GM12878 (cell line): ENCODE data around the gene CCDC201.

ENCODE experiments used
- EZH2 ChIP-seq: IDR thresholded peaks from 2 replicates; pipeline ENCODE4 v1.6.1; 2012; ENCODE audit warnings: low read depth, mild to moderate bottlenecking, control low read depth, inconsistent platforms, low read length, borderline replicate concordance; ENCODE audit not compliant: control insufficient read depth
- NFIC ChIP-seq: IDR thresholded peaks from 2 replicates; pipeline ENCODE4 v1.6.1; 2012; ENCODE audit warnings: low read depth, mild to moderate bottlenecking, inconsistent platforms, low read length, moderate library complexity
- PAX8 ChIP-seq: fragments of 450-650 bp; IDR thresholded peaks from 2 replicates; pipeline ENCODE4 v1.6.1; 2017; ENCODE audit warnings: mild to moderate bottlenecking, moderate library complexity
- POLR2A ChIP-seq: IDR thresholded peaks from 2 replicates; pipeline ENCODE4 v1.6.1; 2011; ENCODE audit warnings: low read depth, mild to moderate bottlenecking, low read length
- POLR2AphosphoS2 ChIP-seq: IDR thresholded peaks from 2 replicates; pipeline ENCODE4 v1.6.1; 2011; ENCODE audit warnings: low read depth, mild to moderate bottlenecking, low read length, improper control_type of control experiment, moderate library complexity
- TCF12 ChIP-seq: IDR thresholded peaks from 2 replicates; pipeline ENCODE4 v1.6.1; 2011; ENCODE audit warnings: low read depth, mild to moderate bottlenecking, low read length
- YY1 ChIP-seq: IDR thresholded peaks from 2 replicates; pipeline ENCODE4 v1.6.1; 2011; ENCODE audit warnings: low read depth, mild to moderate bottlenecking, low read length
- TF ChIP-seq, protein P1 (sequence below), 3 experiments: IDR thresholded peaks in 2 of 3; conservative IDR thresholded peaks in 1 of 3; 2 replicates each; pipeline ENCODE4 v1.5.1; 2011; ENCODE audit warnings: low read depth in 3 of 3, low read length in 3 of 3, mild to moderate bottlenecking in 3 of 3, control low read depth in 2 of 3, moderate library complexity in 2 of 3, inconsistent platforms in 1 of 3, mixed read lengths in 1 of 3; ENCODE audit not compliant: control insufficient read depth in 2 of 3, insufficient read depth in 1 of 3; ENCODE audit errors: extremely low read depth in 1 of 3
- TF ChIP-seq, protein P2 (sequence below): fragments of 450-650 bp; IDR thresholded peaks from 2 replicates; pipeline ENCODE4 v1.6.1; 2018; ENCODE audit warnings: mild to moderate bottlenecking, low read depth, moderate library complexity; ENCODE audit not compliant: partially characterized antibody
- TF ChIP-seq, protein P3 (sequence below): IDR thresholded peaks from 2 replicates; pipeline ENCODE4 v1.6.1; 2012; ENCODE audit warnings: mild to moderate bottlenecking, low read depth, low read length

DNA sequence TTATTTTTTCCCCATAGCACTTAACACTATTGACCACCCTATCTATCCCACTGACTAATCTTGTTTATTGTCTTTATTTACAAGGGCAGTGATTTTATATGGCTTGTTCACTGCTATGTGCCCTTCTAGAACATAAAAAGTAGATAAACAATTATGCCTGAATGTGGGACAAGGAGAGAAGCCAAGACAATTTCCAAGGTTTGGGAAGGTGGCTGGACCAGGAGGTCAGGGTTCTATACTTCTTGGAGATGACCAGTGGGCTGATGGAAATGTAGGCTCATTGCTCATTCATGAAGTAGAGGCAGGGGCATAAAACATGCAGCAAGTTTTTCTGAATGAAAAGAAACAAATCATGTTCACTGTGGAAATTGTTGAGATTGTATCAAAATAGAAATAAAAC, 36.7 kb upstream of the CCDC201 start:
- TF ChIP-seq YY1 (no peak), EZH2 (no peak), PAX8 (no peak), TCF12 (no peak), POLR2A (no peak), POLR2AphosphoS2 (no peak), NFIC (no peak)
- TF ChIP-seq, protein P1, sequence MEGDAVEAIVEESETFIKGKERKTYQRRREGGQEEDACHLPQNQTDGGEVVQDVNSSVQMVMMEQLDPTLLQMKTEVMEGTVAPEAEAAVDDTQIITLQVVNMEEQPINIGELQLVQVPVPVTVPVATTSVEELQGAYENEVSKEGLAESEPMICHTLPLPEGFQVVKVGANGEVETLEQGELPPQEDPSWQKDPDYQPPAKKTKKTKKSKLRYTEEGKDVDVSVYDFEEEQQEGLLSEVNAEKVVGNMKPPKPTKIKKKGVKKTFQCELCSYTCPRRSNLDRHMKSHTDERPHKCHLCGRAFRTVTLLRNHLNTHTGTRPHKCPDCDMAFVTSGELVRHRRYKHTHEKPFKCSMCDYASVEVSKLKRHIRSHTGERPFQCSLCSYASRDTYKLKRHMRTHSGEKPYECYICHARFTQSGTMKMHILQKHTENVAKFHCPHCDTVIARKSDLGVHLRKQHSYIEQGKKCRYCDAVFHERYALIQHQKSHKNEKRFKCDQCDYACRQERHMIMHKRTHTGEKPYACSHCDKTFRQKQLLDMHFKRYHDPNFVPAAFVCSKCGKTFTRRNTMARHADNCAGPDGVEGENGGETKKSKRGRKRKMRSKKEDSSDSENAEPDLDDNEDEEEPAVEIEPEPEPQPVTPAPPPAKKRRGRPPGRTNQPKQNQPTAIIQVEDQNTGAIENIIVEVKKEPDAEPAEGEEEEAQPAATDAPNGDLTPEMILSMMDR (IDR thresholded peaks at IDR 0.05 in 2 of 3, conservative IDR thresholded peaks at IDR 0.05 in 1 of 3; ENCODE audit: control insufficient read depth in 2 of 3, extremely low read depth in 1 of 3, insufficient read depth in 1 of 3, low read depth in 3 of 3, low read length in 3 of 3) = no peak
- TF ChIP-seq, protein P2, sequence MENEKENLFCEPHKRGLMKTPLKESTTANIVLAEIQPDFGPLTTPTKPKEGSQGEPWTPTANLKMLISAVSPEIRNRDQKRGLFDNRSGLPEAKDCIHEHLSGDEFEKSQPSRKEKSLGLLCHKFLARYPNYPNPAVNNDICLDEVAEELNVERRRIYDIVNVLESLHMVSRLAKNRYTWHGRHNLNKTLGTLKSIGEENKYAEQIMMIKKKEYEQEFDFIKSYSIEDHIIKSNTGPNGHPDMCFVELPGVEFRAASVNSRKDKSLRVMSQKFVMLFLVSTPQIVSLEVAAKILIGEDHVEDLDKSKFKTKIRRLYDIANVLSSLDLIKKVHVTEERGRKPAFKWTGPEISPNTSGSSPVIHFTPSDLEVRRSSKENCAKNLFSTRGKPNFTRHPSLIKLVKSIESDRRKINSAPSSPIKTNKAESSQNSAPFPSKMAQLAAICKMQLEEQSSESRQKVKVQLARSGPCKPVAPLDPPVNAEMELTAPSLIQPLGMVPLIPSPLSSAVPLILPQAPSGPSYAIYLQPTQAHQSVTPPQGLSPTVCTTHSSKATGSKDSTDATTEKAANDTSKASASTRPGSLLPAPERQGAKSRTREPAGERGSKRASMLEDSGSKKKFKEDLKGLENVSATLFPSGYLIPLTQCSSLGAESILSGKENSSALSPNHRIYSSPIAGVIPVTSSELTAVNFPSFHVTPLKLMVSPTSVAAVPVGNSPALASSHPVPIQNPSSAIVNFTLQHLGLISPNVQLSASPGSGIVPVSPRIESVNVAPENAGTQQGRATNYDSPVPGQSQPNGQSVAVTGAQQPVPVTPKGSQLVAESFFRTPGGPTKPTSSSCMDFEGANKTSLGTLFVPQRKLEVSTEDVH = no peak
- TF ChIP-seq, protein P3, sequence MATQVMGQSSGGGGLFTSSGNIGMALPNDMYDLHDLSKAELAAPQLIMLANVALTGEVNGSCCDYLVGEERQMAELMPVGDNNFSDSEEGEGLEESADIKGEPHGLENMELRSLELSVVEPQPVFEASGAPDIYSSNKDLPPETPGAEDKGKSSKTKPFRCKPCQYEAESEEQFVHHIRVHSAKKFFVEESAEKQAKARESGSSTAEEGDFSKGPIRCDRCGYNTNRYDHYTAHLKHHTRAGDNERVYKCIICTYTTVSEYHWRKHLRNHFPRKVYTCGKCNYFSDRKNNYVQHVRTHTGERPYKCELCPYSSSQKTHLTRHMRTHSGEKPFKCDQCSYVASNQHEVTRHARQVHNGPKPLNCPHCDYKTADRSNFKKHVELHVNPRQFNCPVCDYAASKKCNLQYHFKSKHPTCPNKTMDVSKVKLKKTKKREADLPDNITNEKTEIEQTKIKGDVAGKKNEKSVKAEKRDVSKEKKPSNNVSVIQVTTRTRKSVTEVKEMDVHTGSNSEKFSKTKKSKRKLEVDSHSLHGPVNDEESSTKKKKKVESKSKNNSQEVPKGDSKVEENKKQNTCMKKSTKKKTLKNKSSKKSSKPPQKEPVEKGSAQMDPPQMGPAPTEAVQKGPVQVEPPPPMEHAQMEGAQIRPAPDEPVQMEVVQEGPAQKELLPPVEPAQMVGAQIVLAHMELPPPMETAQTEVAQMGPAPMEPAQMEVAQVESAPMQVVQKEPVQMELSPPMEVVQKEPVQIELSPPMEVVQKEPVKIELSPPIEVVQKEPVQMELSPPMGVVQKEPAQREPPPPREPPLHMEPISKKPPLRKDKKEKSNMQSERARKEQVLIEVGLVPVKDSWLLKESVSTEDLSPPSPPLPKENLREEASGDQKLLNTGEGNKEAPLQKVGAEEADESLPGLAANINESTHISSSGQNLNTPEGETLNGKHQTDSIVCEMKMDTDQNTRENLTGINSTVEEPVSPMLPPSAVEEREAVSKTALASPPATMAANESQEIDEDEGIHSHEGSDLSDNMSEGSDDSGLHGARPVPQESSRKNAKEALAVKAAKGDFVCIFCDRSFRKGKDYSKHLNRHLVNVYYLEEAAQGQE = no peak
